ENCODE results near the gene CYP27A1.
A peak's percentile ranks its signal among the peaks of the same experiment; 100 is the strongest.

The CYP27A1 gene

DNA sequence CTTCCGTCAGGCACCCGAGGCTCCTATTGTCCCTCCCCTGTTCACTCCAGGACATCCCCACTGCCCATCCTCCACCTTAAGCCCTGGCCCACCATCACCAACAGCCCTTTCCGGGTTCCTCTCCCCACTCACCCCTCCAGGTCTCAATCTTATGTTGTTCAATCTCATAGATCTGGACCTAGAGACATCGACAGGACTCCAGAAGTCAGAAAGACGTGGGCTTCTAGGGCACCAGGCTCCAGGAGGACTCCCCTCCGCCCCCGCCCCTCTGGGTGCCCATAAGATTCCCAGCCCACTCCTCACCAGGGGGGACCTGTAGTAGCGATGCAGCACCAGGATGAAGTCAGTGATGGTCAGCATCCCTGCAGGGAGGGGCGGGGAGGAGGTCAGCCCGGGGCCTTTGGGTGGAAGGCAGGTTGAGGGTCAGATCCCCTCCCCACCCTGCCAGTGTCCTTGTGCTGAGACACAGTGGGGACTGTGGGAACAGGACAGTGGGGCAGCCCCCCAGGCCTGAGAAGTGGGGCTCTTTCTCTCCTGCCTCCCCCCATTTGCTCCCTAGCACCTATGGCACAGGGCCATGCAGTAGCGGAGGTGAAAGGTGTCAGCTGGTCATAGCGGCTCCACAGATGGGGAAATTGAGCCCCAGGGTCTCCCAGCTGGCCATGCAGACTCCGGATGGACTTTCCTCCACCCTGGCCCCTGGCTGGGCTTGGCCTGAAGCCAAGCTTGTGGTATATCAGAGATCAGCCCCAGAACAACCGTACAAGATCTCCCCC lies 45.9 kb downstream of the CYP27A1 start:
- no peak overlapping the region for H3K4me3 ChIP-seq (ENCODE audit: control insufficient read depth, low read depth, low read length)
- no peak for DNase-seq (ENCODE audit: low read depth)
- TF ChIP-seq, protein P1, sequence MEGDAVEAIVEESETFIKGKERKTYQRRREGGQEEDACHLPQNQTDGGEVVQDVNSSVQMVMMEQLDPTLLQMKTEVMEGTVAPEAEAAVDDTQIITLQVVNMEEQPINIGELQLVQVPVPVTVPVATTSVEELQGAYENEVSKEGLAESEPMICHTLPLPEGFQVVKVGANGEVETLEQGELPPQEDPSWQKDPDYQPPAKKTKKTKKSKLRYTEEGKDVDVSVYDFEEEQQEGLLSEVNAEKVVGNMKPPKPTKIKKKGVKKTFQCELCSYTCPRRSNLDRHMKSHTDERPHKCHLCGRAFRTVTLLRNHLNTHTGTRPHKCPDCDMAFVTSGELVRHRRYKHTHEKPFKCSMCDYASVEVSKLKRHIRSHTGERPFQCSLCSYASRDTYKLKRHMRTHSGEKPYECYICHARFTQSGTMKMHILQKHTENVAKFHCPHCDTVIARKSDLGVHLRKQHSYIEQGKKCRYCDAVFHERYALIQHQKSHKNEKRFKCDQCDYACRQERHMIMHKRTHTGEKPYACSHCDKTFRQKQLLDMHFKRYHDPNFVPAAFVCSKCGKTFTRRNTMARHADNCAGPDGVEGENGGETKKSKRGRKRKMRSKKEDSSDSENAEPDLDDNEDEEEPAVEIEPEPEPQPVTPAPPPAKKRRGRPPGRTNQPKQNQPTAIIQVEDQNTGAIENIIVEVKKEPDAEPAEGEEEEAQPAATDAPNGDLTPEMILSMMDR (conservative IDR thresholded peaks at IDR 0.05; ENCODE audit: control insufficient read depth, insufficient read depth, low read depth, low read length), result no peak

DNA sequence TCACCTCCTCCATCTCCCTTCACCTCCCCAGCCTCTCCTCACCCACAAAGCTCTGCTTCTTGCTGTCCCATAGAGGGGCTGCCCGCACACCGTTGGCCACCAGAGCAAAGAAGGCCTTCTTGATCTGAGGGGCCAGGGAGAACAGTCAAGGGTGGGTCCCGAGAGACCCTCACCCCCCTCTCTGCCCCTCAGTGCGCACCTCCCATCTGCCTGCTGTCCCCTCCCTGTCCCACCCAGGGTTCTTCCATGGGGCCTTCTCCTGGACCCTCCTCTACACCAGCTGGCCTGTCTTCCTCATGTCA lies 46.5 kb downstream of the CYP27A1 start:
- H3K4me3 ChIP-seq (ENCODE audit: control insufficient read depth, low read depth, low read length), result no peak overlapping the region
- TF ChIP-seq, protein P1 (conservative IDR thresholded peaks at IDR 0.05; ENCODE audit: control insufficient read depth, insufficient read depth, low read depth, low read length), result no peak
- no peak for DNase-seq (ENCODE audit: low read depth)

DNA sequence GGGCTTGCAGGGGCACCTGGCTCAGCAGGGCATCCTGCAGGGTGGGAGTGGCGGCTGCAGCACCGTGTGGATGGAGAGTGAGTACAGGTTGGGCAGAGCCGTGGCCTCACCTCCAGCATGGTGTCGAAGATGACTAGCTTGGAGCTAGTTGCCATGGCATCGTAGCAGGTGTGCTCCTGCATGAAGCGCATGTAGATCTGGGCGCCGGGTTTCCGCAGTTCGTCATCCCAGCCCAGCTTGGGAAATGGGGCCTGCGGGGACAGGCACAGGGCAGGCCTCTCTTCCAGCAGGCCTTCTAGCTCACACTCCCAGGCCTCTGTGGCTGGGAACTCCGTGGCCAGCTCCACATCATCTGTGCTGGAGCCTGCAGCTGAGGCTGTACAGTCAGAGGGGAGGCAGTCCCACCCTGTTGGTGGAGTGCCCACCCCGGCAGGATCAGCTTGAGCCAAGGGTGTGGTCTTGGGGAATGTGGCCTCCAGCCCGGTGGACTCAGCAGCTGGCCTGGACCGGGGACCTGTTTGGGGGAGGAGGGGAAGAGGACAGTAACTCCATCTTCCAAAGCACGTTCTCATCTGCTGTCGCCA lies 48.0 kb downstream of the CYP27A1 start:
- TF ChIP-seq, protein P1 (conservative IDR thresholded peaks at IDR 0.05; ENCODE audit: control insufficient read depth, insufficient read depth, low read depth, low read length), result no peak
- DNase-seq (ENCODE audit: low read depth), result peak; percentile 22
- no peak overlapping the region for H3K4me3 ChIP-seq (ENCODE audit: control insufficient read depth, low read depth, low read length)

DNA sequence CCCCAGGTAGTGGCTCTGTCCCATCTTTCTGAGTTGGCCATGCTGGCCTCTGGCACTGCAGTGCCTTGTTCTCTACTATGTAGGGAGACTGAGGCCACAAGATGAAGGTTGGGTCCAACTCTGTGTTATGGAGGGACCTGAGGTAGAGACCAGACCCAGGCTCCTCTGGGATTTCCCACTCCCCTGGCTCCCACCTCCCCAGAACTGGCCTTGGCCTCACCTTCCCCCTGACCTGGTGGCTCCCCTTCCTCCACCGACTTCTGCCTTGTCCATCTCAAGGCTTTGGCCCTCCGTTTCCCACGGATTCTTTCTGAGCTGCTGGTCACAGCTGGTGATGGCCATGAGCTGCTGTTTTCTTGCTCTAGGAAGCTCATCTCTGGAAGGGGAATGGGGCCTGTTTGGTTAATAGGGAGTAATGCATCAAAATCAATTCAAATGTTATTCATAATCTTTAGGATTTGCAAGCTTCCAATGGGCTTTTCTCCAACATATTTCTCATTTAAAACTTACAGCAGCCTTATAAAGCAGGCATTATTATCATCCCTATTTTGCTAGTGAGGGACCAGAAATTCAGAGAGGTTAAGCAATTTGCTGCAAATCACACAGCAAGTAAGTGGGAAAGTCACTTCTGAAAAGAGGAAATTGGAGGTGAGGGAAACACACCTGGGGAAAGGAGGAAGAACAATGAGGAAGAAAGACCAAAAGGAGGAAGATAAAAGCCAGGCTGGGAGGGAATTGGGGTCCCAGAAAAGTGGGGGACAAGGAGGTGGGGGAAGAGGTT lies 48.8 kb downstream of the CYP27A1 start:
- no peak for DNase-seq (ENCODE audit: low read depth)
- H3K4me3 ChIP-seq (ENCODE audit: control insufficient read depth, low read depth, low read length), result no peak overlapping the region
- TF ChIP-seq, protein P1 (conservative IDR thresholded peaks at IDR 0.05; ENCODE audit: control insufficient read depth, insufficient read depth, low read depth, low read length), result no peak

DNA sequence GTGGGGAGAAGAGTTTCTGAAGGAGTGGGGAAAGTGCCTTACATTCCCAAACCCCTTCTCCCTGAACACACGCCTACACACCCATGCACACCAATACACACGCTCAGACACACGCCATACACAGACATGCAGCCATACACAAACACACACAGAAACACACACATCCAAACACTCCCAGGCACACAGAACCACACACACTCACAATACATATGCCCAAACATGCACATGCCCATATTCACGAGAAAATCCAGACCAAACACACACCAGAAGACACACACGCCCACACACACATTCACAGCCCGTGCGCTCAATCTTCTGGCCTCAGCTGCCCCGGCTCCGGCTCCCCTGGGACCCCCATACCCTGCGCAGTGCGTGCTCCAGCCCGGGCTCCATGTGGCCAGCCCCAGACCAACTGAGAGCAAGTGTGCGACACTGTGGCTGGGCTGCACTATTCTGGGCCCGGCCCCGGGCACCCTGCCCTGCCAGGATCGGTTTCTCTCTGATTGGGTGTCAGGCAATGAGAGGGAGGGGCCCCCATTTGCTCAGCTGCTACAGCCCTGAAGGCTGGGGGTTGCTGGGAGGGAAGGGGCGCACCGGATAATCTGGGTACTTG lies 49.5 kb downstream of the CYP27A1 start, which contains the start of gene PRKAG3:
TSS of gene PRKAG3 (minus strand) at position 426 of the 613 bp plus-strand sequence.
- DNase-seq (ENCODE audit: low read depth), result peak; percentile 39
- no peak within 1 kb of the TSS for H3K4me3 ChIP-seq (ENCODE audit: control insufficient read depth, low read depth, low read length)
- TF ChIP-seq, protein P1 (conservative IDR thresholded peaks at IDR 0.05; ENCODE audit: control insufficient read depth, insufficient read depth, low read depth, low read length), result no peak

DNA sequence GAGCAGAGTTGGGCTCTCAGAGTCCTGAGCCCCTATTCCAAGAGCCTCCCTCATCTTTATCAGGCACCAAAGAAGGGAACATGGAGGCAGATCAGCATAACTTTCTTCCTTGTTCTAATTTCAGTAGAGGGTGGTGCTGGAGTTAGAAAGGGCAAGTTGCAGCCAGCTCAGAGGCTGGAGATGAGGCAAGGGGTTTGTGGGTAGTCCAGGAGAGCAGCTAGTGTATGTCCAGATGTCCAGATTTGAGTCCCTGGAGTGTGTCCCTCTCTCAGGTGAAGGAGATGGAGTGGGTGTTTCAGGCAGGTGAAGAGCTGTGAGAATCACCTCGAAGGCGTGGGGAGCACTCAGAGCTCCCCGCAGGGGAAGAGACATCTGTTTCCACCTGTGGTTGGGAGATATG lies 50.1 kb downstream of the CYP27A1 start:
- H3K4me3 ChIP-seq (ENCODE audit: control insufficient read depth, low read depth, low read length), result no peak overlapping the region
- TF ChIP-seq, protein P1 (conservative IDR thresholded peaks at IDR 0.05; ENCODE audit: control insufficient read depth, insufficient read depth, low read depth, low read length), result no peak
- DNase-seq (ENCODE audit: low read depth), result peak; percentile 4
